ENCODE results near the gene RASSF5.

GRCh38 chr1:206460836-206461426, 46.4 kb upstream of the RASSF5 start:
- no peak for TF ChIP-seq USF2 (CRISPR knock-in tag; IDR thresholded peaks at IDR 0.05)
- no peak for TF ChIP-seq IRF1 (CRISPR knock-in tag; IDR thresholded peaks at IDR 0.05)
- TF ChIP-seq FOXK1 (CRISPR knock-in tag; IDR thresholded peaks at IDR 0.05), result no peak
- TF ChIP-seq, protein P1, sequence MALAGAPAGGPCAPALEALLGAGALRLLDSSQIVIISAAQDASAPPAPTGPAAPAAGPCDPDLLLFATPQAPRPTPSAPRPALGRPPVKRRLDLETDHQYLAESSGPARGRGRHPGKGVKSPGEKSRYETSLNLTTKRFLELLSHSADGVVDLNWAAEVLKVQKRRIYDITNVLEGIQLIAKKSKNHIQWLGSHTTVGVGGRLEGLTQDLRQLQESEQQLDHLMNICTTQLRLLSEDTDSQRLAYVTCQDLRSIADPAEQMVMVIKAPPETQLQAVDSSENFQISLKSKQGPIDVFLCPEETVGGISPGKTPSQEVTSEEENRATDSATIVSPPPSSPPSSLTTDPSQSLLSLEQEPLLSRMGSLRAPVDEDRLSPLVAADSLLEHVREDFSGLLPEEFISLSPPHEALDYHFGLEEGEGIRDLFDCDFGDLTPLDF (CRISPR knock-in tag; IDR thresholded peaks at IDR 0.05), result no peak
- TF ChIP-seq ZNF232 (CRISPR knock-in tag; IDR thresholded peaks at IDR 0.05), result no peak
- no peak for TF ChIP-seq CTCF (IDR thresholded peaks at IDR 0.05)
- TF ChIP-seq MXD4 (CRISPR knock-in tag; IDR thresholded peaks at IDR 0.05; ENCODE audit: borderline replicate concordance), result no peak

Measured in WTC11 (cell line).